ENCODE data around the gene NAPG. TPM values are rescaled to one million over a fixed set of nuclear protein-coding genes. Genes with fewer than 3 reads are reported as not detected.
A peak's percentile ranks its signal among the peaks of the same experiment; 100 is the strongest.

The NAPG gene
- total and polyA plus RNA-seq, 9 of the 15 experiments (the other 6 are each of a cell fraction or from before 2014, with no cell fraction given), result 31.6 to 63.3 (median 50.9) TPM

GRCh38 chr18:10588975-10589374 lies 63.1 kb downstream of the NAPG start (continued):
- TF ChIP-seq RREB1 (CRISPR knock-in tag; IDR thresholded peaks at IDR 0.05), result no peak
- TF ChIP-seq ATF4 (CRISPR knock-in tag; IDR thresholded peaks at IDR 0.05), result no peak
- TF ChIP-seq HDAC2 (IDR thresholded peaks at IDR 0.05), result no peak
- peak; percentile 52; the same call in 1 of the 2 replicates for TF ChIP-seq CXXC5 (CRISPR knock-in tag; IDR thresholded peaks at IDR 0.05)

GRCh38 chr18:10590412-10590811 lies 64.6 kb downstream of the NAPG start:
- Histone ChIP-seq H3K79me2 (ENCODE audit: control insufficient read depth, insufficient read depth, low read length) (no peaks in the 10 kb centered on the region), H3K4me1 (replicated peaks in 1 of 2; ENCODE audit: control insufficient read depth in 2 of 2, insufficient read depth in 2 of 2, low read length in 2 of 2) (peaks cover 12 to 18% of the 10 kb centered on the region in 2 experiments), H3K27ac (ENCODE audit: extremely low read depth, low read depth, low read length) (no peak overlapping the region), H4K20me1 (replicated peaks; ENCODE audit: control insufficient read depth, insufficient read depth, low read length) (no peaks in the 10 kb centered on the region), H2AFZ (ENCODE audit: low read depth, low read length) (no peak overlapping the region), H3K4me3 (no peak overlapping the region), H3K36me3 (ENCODE audit: control insufficient read depth, insufficient read depth, low read length) (no peaks in the 10 kb centered on the region), H3K9me1 (ENCODE audit: control insufficient read depth, insufficient read depth, low read length) (no peaks in the 10 kb centered on the region), H3K9ac (ENCODE audit: insufficient read depth in 1 of 2, low read depth in 2 of 2, low read length in 2 of 2) (no peak overlapping the region), H3K4me2 (ENCODE audit: insufficient read depth, low read length) (no peak overlapping the region), H3K9me3 (replicated peaks; ENCODE audit: control insufficient read depth, insufficient read depth, low read depth, low read length) (no peaks in the 10 kb centered on the region), H3K27me3 (ENCODE audit: control insufficient read depth in 2 of 2, insufficient read depth in 2 of 2, low read length in 2 of 2) (no peaks in the 10 kb centered on the region)
- FAIRE-seq (no peak), ATAC-seq (no peak), DNase-seq (ENCODE audit: extremely low read depth in 1 of 4, low spot score in 3 of 4) (no peak)
- ChIA-PET CTCF (ENCODE audit: low intra/inter-chr PET ratio) (no interaction called here), POLR2A (interaction anchor here (0.8 kb wide), 2 partner anchors 77 to 1138 kb away, joined by 4 to 8 read pairs; no protein-coding TSS in a partner anchor)
- WGBS (ENCODE audit: insufficient coverage, low coverage, missing lambda C conversion rate), result 71% methylated on average over 8 of the region's 8 CpGs
- BruUV-seq (replicated peaks), result no TSS peak
- intact Hi-C loops (cut with micrococcal nuclease) (no loop called here), in situ Hi-C loops (cut with MboI) (no loop called here)
- TF ChIP-seq NR1H2 (CRISPR knock-in tag; IDR thresholded peaks at IDR 0.05) (no peak), E2F5 (CRISPR knock-in tag; IDR thresholded peaks at IDR 0.05) (no peak), HDAC3 (IDR thresholded peaks at IDR 0.05; ENCODE audit: borderline replicate concordance, partially characterized antibody) (no peak), VEZF1 (CRISPR knock-in tag; IDR thresholded peaks at IDR 0.05) (no peak), MAX (CRISPR knock-in tag; IDR thresholded peaks at IDR 0.05) (no peak), KLF16 (IDR thresholded peaks at IDR 0.05) (no peak)
